Measurements from ENCODE around the gene PLA2G4E. TPM values are rescaled to one million over a fixed set of nuclear protein-coding genes. Genes with fewer than 3 reads are reported as not detected.

PLA2G4E gene
- polyA plus RNA-seq, 2 of the 4 experiments (the other 2 are of a cell fraction): 0.01 TPM; not detected in 1

DNA sequence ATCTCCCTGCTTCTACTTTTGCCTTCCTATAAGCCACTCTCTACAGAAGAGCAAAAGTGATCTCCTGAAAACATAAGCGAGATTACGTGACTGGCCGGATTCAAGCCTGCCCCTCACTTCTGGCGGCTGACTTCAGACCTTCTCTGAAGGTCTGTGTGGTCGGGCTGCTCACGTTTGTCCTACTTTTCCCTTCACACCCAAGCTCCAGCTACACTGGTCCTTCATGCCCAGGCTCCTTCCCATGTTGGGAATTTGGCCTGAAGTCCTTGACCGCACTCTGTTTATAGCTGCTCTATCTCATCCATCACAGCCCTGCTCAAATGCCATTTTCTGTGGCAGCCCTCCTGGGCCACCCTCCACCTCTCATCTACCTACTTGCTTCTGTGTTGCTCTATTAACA is 6.7 kb upstream of the PLA2G4E start:
- H3K4me2 ChIP-seq: no peak overlapping the region

DNA sequence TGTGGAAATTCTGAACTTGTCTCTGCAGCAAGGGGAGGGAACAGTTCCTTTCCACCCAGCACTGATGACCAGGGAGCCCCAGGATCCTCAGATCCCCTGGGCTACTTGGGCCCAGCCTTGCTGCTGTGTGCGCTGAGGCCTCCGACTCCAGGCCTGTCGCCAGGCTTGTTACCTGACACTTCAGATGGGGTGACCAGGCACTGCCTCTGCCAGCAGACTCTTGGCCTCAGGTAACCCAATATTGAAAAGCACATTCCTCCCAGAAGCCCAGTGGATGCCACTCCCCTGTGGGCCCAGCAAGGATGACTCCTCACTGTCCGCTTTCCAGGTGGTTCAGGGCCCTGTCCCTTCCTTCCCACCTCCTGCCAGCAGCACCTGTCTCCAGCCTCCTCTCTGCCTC is 3.5 kb upstream of the PLA2G4E start:
- H3K4me3 ChIP-seq: no peak overlapping the region
- ChIA-PET POLR2A (no interaction called here), CTCF (interaction anchor here (0.8 to 1.1 kb wide), 2 partner anchors 34 to 60 kb away, joined by 3 to 4 read pairs; no protein-coding TSS in a partner anchor)
- H3K27ac ChIP-seq: no peak overlapping the region
- FAIRE-seq (no peak), ATAC-seq (no peak), DNase-seq (ENCODE audit: low read depth in 1 of 2, low spot score in 1 of 2) (no peak)
- no peaks in the 10 kb centered on the region for H3K4me1 ChIP-seq
- 100% methylated on average over 2 of the region's 4 CpGs for WGBS (ENCODE audit: missing lambda C conversion rate)
- peaks cover 7% of the 10 kb centered on the region; the same call in 1 of the 3 replicates for H3K9me3 ChIP-seq
- no peak overlapping the region for H3K4me2 ChIP-seq
- TF ChIP-seq, protein P1, sequence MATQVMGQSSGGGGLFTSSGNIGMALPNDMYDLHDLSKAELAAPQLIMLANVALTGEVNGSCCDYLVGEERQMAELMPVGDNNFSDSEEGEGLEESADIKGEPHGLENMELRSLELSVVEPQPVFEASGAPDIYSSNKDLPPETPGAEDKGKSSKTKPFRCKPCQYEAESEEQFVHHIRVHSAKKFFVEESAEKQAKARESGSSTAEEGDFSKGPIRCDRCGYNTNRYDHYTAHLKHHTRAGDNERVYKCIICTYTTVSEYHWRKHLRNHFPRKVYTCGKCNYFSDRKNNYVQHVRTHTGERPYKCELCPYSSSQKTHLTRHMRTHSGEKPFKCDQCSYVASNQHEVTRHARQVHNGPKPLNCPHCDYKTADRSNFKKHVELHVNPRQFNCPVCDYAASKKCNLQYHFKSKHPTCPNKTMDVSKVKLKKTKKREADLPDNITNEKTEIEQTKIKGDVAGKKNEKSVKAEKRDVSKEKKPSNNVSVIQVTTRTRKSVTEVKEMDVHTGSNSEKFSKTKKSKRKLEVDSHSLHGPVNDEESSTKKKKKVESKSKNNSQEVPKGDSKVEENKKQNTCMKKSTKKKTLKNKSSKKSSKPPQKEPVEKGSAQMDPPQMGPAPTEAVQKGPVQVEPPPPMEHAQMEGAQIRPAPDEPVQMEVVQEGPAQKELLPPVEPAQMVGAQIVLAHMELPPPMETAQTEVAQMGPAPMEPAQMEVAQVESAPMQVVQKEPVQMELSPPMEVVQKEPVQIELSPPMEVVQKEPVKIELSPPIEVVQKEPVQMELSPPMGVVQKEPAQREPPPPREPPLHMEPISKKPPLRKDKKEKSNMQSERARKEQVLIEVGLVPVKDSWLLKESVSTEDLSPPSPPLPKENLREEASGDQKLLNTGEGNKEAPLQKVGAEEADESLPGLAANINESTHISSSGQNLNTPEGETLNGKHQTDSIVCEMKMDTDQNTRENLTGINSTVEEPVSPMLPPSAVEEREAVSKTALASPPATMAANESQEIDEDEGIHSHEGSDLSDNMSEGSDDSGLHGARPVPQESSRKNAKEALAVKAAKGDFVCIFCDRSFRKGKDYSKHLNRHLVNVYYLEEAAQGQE (IDR thresholded peaks at IDR 0.05): no peak
- TF ChIP-seq RNF2 (IDR thresholded peaks at IDR 0.05; ENCODE audit: borderline replicate concordance, low read depth): no peak
- no peak for TF ChIP-seq JUNB (IDR thresholded peaks at IDR 0.05)
- no peak for TF ChIP-seq EHMT2 (IDR thresholded peaks at IDR 0.05; ENCODE audit: low read depth)
- TF ChIP-seq, protein P2, sequence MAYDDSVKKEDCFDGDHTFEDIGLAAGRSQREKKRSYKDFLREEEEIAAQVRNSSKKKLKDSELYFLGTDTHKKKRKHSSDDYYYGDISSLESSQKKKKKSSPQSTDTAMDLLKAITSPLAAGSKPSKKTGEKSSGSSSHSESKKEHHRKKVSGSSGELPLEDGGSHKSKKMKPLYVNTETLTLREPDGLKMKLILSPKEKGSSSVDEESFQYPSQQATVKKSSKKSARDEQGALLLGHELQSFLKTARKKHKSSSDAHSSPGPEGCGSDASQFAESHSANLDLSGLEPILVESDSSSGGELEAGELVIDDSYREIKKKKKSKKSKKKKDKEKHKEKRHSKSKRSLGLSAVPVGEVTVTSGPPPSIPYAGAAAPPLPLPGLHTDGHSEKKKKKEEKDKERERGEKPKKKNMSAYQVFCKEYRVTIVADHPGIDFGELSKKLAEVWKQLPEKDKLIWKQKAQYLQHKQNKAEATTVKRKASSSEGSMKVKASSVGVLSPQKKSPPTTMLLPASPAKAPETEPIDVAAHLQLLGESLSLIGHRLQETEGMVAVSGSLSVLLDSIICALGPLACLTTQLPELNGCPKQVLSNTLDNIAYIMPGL (CRISPR knock-in tag; IDR thresholded peaks at IDR 0.05; ENCODE audit: borderline replicate concordance): no peak
- TF ChIP-seq SREBF2 (IDR thresholded peaks at IDR 0.05): no peak
- no peak for TF ChIP-seq MYC (IDR thresholded peaks at IDR 0.05; ENCODE audit: borderline replicate concordance, low read length)
- TF ChIP-seq JUN (IDR thresholded peaks at IDR 0.05): no peak
- TF ChIP-seq MAFK (IDR thresholded peaks at IDR 0.05; ENCODE audit: partially characterized antibody): no peak
- no peak for TF ChIP-seq EHF (CRISPR knock-in tag; IDR thresholded peaks at IDR 0.05)
- TF ChIP-seq, protein P3, sequence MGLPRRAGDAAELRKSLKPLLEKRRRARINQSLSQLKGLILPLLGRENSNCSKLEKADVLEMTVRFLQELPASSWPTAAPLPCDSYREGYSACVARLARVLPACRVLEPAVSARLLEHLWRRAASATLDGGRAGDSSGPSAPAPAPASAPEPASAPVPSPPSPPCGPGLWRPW (IDR thresholded peaks at IDR 0.05): no peak
- TF ChIP-seq BHLHE40 (IDR thresholded peaks at IDR 0.05; ENCODE audit: low read depth, low read length): no peak
- TF ChIP-seq KDM1A (IDR thresholded peaks at IDR 0.05; ENCODE audit: low read depth): no peak
- TF ChIP-seq, protein P4, sequence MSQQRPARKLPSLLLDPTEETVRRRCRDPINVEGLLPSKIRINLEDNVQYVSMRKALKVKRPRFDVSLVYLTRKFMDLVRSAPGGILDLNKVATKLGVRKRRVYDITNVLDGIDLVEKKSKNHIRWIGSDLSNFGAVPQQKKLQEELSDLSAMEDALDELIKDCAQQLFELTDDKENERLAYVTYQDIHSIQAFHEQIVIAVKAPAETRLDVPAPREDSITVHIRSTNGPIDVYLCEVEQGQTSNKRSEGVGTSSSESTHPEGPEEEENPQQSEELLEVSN (IDR thresholded peaks at IDR 0.05; ENCODE audit: borderline replicate concordance, low read depth): no peak
- TF ChIP-seq, protein P5, sequence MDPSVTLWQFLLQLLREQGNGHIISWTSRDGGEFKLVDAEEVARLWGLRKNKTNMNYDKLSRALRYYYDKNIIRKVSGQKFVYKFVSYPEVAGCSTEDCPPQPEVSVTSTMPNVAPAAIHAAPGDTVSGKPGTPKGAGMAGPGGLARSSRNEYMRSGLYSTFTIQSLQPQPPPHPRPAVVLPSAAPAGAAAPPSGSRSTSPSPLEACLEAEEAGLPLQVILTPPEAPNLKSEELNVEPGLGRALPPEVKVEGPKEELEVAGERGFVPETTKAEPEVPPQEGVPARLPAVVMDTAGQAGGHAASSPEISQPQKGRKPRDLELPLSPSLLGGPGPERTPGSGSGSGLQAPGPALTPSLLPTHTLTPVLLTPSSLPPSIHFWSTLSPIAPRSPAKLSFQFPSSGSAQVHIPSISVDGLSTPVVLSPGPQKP (IDR thresholded peaks at IDR 0.05; ENCODE audit: low read depth, low read length): no peak
- no peak for TF ChIP-seq PHF8 (IDR thresholded peaks at IDR 0.05; ENCODE audit: borderline replicate concordance, low read depth)
- TF ChIP-seq HOXB13 (CRISPR knock-in tag; IDR thresholded peaks at IDR 0.05; ENCODE audit: low read depth): no peak
- no peak for TF ChIP-seq HEYL (CRISPR knock-in tag; IDR thresholded peaks at IDR 0.05)

More for the DNA sequence above, 6.7 kb upstream of the PLA2G4E start:
- H3K27ac ChIP-seq: no peak overlapping the region
- FAIRE-seq: no peak
- TF ChIP-seq, protein P6, sequence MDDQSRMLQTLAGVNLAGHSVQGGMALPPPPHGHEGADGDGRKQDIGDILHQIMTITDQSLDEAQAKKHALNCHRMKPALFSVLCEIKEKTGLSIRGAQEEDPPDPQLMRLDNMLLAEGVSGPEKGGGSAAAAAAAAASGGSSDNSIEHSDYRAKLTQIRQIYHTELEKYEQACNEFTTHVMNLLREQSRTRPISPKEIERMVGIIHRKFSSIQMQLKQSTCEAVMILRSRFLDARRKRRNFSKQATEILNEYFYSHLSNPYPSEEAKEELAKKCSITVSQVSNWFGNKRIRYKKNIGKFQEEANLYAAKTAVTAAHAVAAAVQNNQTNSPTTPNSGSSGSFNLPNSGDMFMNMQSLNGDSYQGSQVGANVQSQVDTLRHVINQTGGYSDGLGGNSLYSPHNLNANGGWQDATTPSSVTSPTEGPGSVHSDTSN (IDR thresholded peaks at IDR 0.05): no peak
- no peak for TF ChIP-seq NFE2L2 (conservative IDR thresholded peaks at IDR 0.05; ENCODE audit: low read length)
- no peak for TF ChIP-seq PHF8 (IDR thresholded peaks at IDR 0.05; ENCODE audit: borderline replicate concordance, low read depth)
- no peak for TF ChIP-seq EHF (CRISPR knock-in tag; IDR thresholded peaks at IDR 0.05)
- no peak for TF ChIP-seq RARB (CRISPR knock-in tag; IDR thresholded peaks at IDR 0.05)
- no peak for TF ChIP-seq HOXB5 (CRISPR knock-in tag; IDR thresholded peaks at IDR 0.05)
- TF ChIP-seq ZC3H11A (IDR thresholded peaks at IDR 0.05): no peak
- TF ChIP-seq, protein P3 (IDR thresholded peaks at IDR 0.05): no peak
- TF ChIP-seq CBX8 (IDR thresholded peaks at IDR 0.05): no peak
- no peak for TF ChIP-seq POLR2A (IDR thresholded peaks at IDR 0.05; ENCODE audit: low read length)
- TF ChIP-seq KDM1A (IDR thresholded peaks at IDR 0.05; ENCODE audit: low read depth): no peak
- TF ChIP-seq HDAC2 (IDR thresholded peaks at IDR 0.05): no peak
- TF ChIP-seq ZFP36 (IDR thresholded peaks at IDR 0.05; ENCODE audit: borderline replicate concordance, partially characterized antibody): no peak
- TF ChIP-seq, protein P7, sequence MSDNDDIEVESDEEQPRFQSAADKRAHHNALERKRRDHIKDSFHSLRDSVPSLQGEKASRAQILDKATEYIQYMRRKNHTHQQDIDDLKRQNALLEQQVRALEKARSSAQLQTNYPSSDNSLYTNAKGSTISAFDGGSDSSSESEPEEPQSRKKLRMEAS (IDR thresholded peaks at IDR 0.05): no peak
- TF ChIP-seq RFX5 (IDR thresholded peaks at IDR 0.05): no peak
- no peak for TF ChIP-seq KDM5A (IDR thresholded peaks at IDR 0.05)
- TF ChIP-seq GATA3 (IDR thresholded peaks at IDR 0.05; ENCODE audit: borderline replicate concordance): no peak
- TF ChIP-seq JUNB (IDR thresholded peaks at IDR 0.05): no peak
- TF ChIP-seq MAFK (IDR thresholded peaks at IDR 0.05; ENCODE audit: partially characterized antibody): no peak
- TF ChIP-seq POLR2AphosphoS2 (conservative IDR thresholded peaks at IDR 0.05; ENCODE audit: low read length): no peak
- ChIA-PET CTCF (interaction anchor here (0.9 to 1.4 kb wide), 3 partner anchors 10 to 110 kb away, joined by 4 to 5 read pairs (median 4); no protein-coding TSS in a partner anchor), POLR2A (no interaction called here)
- no peak for DNase-seq (ENCODE audit: low read depth in 1 of 2, low spot score in 1 of 2)
- H3K9me3 ChIP-seq: peaks cover 3% of the 10 kb centered on the region; the same call in 1 of the 3 replicates
- WGBS (ENCODE audit: missing lambda C conversion rate): 60% methylated on average over 7 of the region's 7 CpGs
- no peaks in the 10 kb centered on the region for H3K4me1 ChIP-seq
- ATAC-seq: no peak
- no peak overlapping the region for H3K4me3 ChIP-seq
